ENCODE measurements around the gene VWF. TPM values are rescaled to one million over a fixed set of nuclear protein-coding genes. Genes with fewer than 3 reads are reported as not detected.

Gene VWF
- total and polyA plus RNA-seq, 5 donors from 2014 or later: 1.3 TPM; not detected in 4

DNA sequence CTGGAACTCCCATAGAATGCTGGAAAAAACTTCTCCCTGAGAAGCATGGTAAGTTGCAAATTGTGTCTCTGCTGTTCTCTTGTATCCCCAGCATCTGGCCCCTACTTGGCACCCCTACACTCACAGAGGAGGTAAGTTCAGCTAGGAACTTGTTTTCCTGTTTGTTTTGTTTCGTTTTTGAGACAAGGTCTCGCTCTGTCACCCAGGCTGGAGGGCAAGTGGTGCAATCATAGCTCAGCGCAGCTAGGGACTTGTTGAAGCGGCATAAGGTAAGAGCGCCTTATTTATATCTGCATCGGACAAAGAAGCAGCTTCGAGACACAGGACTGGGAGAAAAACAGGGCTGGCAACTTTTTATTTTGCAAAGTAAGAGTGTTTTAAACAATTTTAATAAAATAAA, 161.0 kb downstream of the VWF start:
- DNase-seq (no peak), ATAC-seq (ENCODE audit: low read depth in 2 of 2) (no peak)
- H3K27me3 Mint-ChIP-seq: peaks cover 9% of the 10 kb centered on the region
- H3K4me1 Mint-ChIP-seq: peaks cover 0 to 5% (median 1%) of the 10 kb centered on the region in 4 donors
- Histone ChIP-seq H3K9me3 (ENCODE audit: control insufficient read depth in 2 of 2, low read length in 2 of 2) (no peaks in the 10 kb centered on the region), H3K36me3 (ENCODE audit: control insufficient read depth, insufficient read depth, low read length) (no peaks in the 10 kb centered on the region), H3K27me3 (ENCODE audit: control insufficient read depth, insufficient read depth, low read length) (peaks cover 3% of the 10 kb centered on the region), H3K4me1 (ENCODE audit: control insufficient read depth, insufficient read depth, low read length, poor library complexity, severe bottlenecking) (no peaks in the 10 kb centered on the region), H3K27ac (ENCODE audit: insufficient read depth, low read length, poor library complexity, severe bottlenecking) (no peak overlapping the region), H3K4me3 (ENCODE audit: low read depth, low read length) (no peak overlapping the region)
- no peak overlapping the region for H3K4me3 Mint-ChIP-seq
- H3K36me3 Mint-ChIP-seq: no peaks in the 10 kb centered on the region
- no peak overlapping the region for H3K27ac Mint-ChIP-seq
- no peaks in the 10 kb centered on the region for H3K9me3 Mint-ChIP-seq

DNA sequence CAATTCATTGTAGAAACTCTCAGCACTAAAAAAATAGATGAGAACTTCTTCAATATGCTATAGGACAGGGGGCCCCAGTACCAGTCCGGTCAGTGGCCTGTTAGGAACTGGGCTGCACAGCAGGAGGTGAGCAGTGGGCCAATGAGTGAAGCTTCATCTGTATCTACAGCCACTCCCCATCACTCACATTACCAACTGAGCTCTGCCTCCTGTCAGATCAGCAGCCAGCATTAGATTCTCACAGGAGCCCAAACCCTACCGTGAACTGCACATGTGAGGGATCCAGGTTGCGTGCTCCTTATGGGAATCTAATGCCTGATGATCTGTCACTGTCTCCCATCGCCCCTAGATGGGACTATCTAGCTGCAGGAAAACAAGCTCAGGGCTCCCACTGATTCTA, 163.7 kb downstream of the VWF start:
- peaks cover 3% of the 10 kb centered on the region for H3K27me3 ChIP-seq (ENCODE audit: control insufficient read depth, insufficient read depth, low read length)
- no peaks in the 10 kb centered on the region for H3K36me3 ChIP-seq (ENCODE audit: control insufficient read depth, insufficient read depth, low read length)
- no peaks in the 10 kb centered on the region for H3K9me3 ChIP-seq (ENCODE audit: control insufficient read depth in 2 of 2, low read length in 2 of 2)
- H3K36me3 Mint-ChIP-seq: no peaks in the 10 kb centered on the region
- no peak overlapping the region for H3K27ac ChIP-seq (ENCODE audit: insufficient read depth, low read length, poor library complexity, severe bottlenecking)
- H3K4me3 ChIP-seq (ENCODE audit: low read depth, low read length): no peak overlapping the region
- no peak overlapping the region for H3K27ac Mint-ChIP-seq
- H3K27me3 Mint-ChIP-seq: peaks cover 16% of the 10 kb centered on the region
- peaks cover 0 to 5% (median 1%) of the 10 kb centered on the region in 4 donors for H3K4me1 Mint-ChIP-seq
- H3K4me1 ChIP-seq (ENCODE audit: control insufficient read depth, insufficient read depth, low read length, poor library complexity, severe bottlenecking): no peaks in the 10 kb centered on the region
- no peak overlapping the region for H3K4me3 Mint-ChIP-seq
- no peaks in the 10 kb centered on the region for H3K9me3 Mint-ChIP-seq
- ATAC-seq (ENCODE audit: low read depth in 2 of 2): no peak
- no peak for DNase-seq

GRCh38 chr12:5956987-5957386, 167.5 kb downstream of the VWF start:
- peaks cover 8% of the 10 kb centered on the region for H3K27me3 ChIP-seq (ENCODE audit: control insufficient read depth, insufficient read depth, low read length)
- H3K9me3 ChIP-seq (ENCODE audit: control insufficient read depth in 2 of 2, low read length in 2 of 2): no peaks in the 10 kb centered on the region
- no peaks in the 10 kb centered on the region for H3K36me3 ChIP-seq (ENCODE audit: control insufficient read depth, insufficient read depth, low read length)
- no peak overlapping the region for H3K4me3 Mint-ChIP-seq
- no peak overlapping the region for H3K4me3 ChIP-seq (ENCODE audit: low read depth, low read length)
- no peak for ATAC-seq (ENCODE audit: low read depth in 2 of 2)
- H3K9me3 Mint-ChIP-seq: peaks cover 0 to 6% (median 0%) of the 10 kb centered on the region in 7 donors
- no peak overlapping the region for H3K27ac Mint-ChIP-seq
- H3K27ac ChIP-seq (ENCODE audit: insufficient read depth, low read length, poor library complexity, severe bottlenecking): no peak overlapping the region
- H3K27me3 Mint-ChIP-seq: peaks cover 36% of the 10 kb centered on the region
- H3K4me1 Mint-ChIP-seq: no peaks in the 10 kb centered on the region
- no peaks in the 10 kb centered on the region for H3K36me3 Mint-ChIP-seq
- no peak for DNase-seq
- H3K4me1 ChIP-seq (ENCODE audit: control insufficient read depth, insufficient read depth, low read length, poor library complexity, severe bottlenecking): no peaks in the 10 kb centered on the region

DNA sequence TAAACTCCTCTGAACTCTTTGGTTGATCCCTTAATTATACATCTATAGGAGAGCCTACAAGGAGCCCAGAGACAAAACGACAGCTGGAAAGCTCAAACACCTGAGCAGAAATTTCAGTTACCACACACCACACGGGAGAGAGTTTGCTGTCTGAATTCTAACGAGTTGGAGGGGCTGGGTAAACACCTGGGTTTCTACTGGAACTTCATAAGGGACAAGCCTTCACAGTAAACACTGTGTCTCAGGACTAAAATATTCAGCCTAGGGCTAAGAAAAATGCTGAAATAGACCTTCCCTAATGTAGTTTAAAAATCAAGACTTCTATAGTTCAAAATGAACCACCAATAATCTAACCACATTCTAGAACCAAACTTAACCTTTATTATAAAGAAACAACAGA, 169.8 kb downstream of the VWF start:
- no peak overlapping the region for H3K4me3 Mint-ChIP-seq
- no peaks in the 10 kb centered on the region for H3K4me1 Mint-ChIP-seq
- H3K9me3 Mint-ChIP-seq: peaks cover 0 to 6% (median 0%) of the 10 kb centered on the region in 7 donors
- DNase-seq (no peak), ATAC-seq (ENCODE audit: low read depth in 2 of 2) (no peak)
- Histone ChIP-seq H3K27me3 (ENCODE audit: control insufficient read depth, insufficient read depth, low read length) (peaks cover 12% of the 10 kb centered on the region), H3K9me3 (ENCODE audit: control insufficient read depth in 2 of 2, low read length in 2 of 2) (no peaks in the 10 kb centered on the region), H3K27ac (ENCODE audit: insufficient read depth, low read length, poor library complexity, severe bottlenecking) (no peak overlapping the region), H3K4me1 (ENCODE audit: control insufficient read depth, insufficient read depth, low read length, poor library complexity, severe bottlenecking) (no peaks in the 10 kb centered on the region), H3K4me3 (ENCODE audit: low read depth, low read length) (no peak overlapping the region), H3K36me3 (ENCODE audit: control insufficient read depth, insufficient read depth, low read length) (no peaks in the 10 kb centered on the region)
- H3K27ac Mint-ChIP-seq: no peak overlapping the region
- peaks cover 43% of the 10 kb centered on the region for H3K27me3 Mint-ChIP-seq
- no peaks in the 10 kb centered on the region for H3K36me3 Mint-ChIP-seq

DNA sequence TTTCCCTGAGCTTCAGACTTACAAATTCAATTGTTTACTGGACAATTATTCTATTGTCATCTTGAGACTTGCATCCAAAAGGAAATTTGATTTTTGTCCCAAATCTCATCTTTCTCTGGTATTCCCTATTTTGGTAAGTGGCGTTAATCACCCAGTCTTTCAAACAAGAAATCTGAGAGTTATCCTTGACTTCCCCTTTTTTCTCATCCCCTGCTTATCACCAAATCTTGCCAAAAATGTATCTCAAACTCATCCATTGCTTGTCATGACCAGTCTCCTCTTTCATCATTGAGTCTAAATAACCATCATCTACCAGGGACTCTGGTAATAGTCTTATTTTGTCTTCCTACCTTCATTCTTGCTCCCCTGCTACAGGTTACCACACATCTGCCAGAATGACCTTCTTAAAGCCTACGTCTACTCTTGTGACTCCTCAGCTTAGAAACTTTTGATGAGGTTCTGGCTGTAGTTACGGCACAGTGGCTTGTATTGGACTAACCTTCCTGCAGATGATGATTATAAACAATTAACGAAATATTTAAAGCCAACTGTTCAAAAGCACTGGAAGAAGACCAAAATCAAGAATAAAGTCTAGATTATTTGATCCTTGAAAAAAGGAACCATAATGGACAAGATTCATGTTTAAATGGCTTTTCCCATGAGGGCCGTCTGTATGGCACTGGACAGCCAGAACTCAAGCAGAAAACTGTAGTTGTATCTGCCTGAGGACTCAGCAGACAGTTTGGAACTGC, 170.5 kb downstream of the VWF start:
- peaks cover 0 to 6% (median 0%) of the 10 kb centered on the region in 7 donors for H3K9me3 Mint-ChIP-seq
- no peaks in the 10 kb centered on the region for H3K4me1 Mint-ChIP-seq
- Histone ChIP-seq H3K27ac (ENCODE audit: insufficient read depth, low read length, poor library complexity, severe bottlenecking) (no peak overlapping the region), H3K27me3 (ENCODE audit: control insufficient read depth, insufficient read depth, low read length) (peaks cover 13% of the 10 kb centered on the region), H3K4me1 (ENCODE audit: control insufficient read depth, insufficient read depth, low read length, poor library complexity, severe bottlenecking) (no peaks in the 10 kb centered on the region), H3K9me3 (ENCODE audit: control insufficient read depth in 2 of 2, low read length in 2 of 2) (no peaks in the 10 kb centered on the region), H3K36me3 (ENCODE audit: control insufficient read depth, insufficient read depth, low read length) (no peaks in the 10 kb centered on the region), H3K4me3 (ENCODE audit: low read depth, low read length) (no peak overlapping the region)
- no peaks in the 10 kb centered on the region for H3K36me3 Mint-ChIP-seq
- no peak overlapping the region for H3K27ac Mint-ChIP-seq
- ATAC-seq (ENCODE audit: low read depth in 2 of 2) (no peak), DNase-seq (no peak)
- peaks cover 49% of the 10 kb centered on the region for H3K27me3 Mint-ChIP-seq
- no peak overlapping the region for H3K4me3 Mint-ChIP-seq

DNA sequence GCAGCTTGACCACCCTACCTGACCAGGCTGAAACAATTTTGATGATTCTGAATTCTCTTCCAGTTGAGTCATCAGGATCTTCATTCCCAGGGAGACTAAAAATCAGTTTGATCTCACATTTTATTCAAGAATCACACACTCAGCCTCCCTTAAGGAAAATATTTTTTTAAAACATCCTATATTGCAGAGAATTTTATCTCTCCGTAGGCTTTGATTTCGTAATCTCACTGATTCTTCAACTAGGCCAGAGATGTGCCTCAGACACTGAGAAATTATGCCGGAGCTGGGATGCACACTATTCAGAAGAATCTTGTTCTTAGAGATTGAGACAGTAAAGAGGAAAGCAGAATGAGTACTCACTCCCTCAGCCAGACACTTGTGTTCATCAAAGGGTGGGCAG, 172.4 kb downstream of the VWF start:
- Mint-ChIP-seq H3K4me3 (no peak overlapping the region), H3K27me3 (peaks cover 54% of the 10 kb centered on the region), H3K9me3 (peaks cover 0 to 7% (median 0%) of the 10 kb centered on the region in 7 donors), H3K4me1 (no peaks in the 10 kb centered on the region), H3K36me3 (no peaks in the 10 kb centered on the region), H3K27ac (no peak overlapping the region)
- no peaks in the 10 kb centered on the region for H3K9me3 ChIP-seq (ENCODE audit: control insufficient read depth in 2 of 2, low read length in 2 of 2)
- no peak overlapping the region for H3K27ac ChIP-seq (ENCODE audit: insufficient read depth, low read length, poor library complexity, severe bottlenecking)
- peaks cover 15% of the 10 kb centered on the region for H3K27me3 ChIP-seq (ENCODE audit: control insufficient read depth, insufficient read depth, low read length)
- H3K4me1 ChIP-seq (ENCODE audit: control insufficient read depth, insufficient read depth, low read length, poor library complexity, severe bottlenecking): no peaks in the 10 kb centered on the region
- H3K36me3 ChIP-seq (ENCODE audit: control insufficient read depth, insufficient read depth, low read length): no peaks in the 10 kb centered on the region
- ATAC-seq (ENCODE audit: low read depth in 2 of 2) (no peak), DNase-seq (no peak)
- H3K4me3 ChIP-seq (ENCODE audit: low read depth, low read length): no peak overlapping the region

DNA sequence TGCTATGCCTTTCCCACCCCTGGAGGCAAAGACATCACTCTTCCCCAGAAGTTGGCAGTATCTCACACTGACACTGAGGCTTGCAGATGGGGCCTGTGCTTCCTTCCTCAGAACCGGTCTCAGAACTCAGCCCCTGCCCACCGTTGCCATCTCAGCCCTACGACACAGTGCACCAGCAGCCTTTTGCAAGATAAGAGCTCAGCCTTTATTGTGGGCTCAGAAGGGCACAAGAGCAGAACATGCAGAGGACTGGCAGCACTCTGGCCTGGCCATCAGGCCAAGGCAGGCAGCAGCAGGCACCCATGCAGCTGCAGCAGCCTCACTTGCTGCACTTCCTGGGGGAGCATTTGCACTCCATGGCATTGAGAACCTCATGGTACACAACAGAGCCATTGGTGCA, 175.8 kb downstream of the VWF start:
- peaks cover 0 to 6% (median 0%) of the 10 kb centered on the region in 7 donors for H3K9me3 Mint-ChIP-seq
- Histone ChIP-seq H3K27me3 (ENCODE audit: control insufficient read depth, insufficient read depth, low read length) (peaks cover 37% of the 10 kb centered on the region), H3K27ac (ENCODE audit: insufficient read depth, low read length, poor library complexity, severe bottlenecking) (no peak overlapping the region), H3K9me3 (ENCODE audit: control insufficient read depth in 2 of 2, low read length in 2 of 2) (no peaks in the 10 kb centered on the region), H3K4me3 (ENCODE audit: low read depth, low read length) (no peak overlapping the region), H3K4me1 (ENCODE audit: control insufficient read depth, insufficient read depth, low read length, poor library complexity, severe bottlenecking) (no peaks in the 10 kb centered on the region), H3K36me3 (ENCODE audit: control insufficient read depth, insufficient read depth, low read length) (no peaks in the 10 kb centered on the region)
- H3K4me3 Mint-ChIP-seq: no peak overlapping the region
- H3K27ac Mint-ChIP-seq: no peak overlapping the region
- peaks cover 0 to 2% (median 1%) of the 10 kb centered on the region in 4 donors for H3K4me1 Mint-ChIP-seq
- no peak for ATAC-seq (ENCODE audit: low read depth in 2 of 2)
- peaks cover 75% of the 10 kb centered on the region for H3K27me3 Mint-ChIP-seq
- DNase-seq: no peak
- no peaks in the 10 kb centered on the region for H3K36me3 Mint-ChIP-seq

DNA sequence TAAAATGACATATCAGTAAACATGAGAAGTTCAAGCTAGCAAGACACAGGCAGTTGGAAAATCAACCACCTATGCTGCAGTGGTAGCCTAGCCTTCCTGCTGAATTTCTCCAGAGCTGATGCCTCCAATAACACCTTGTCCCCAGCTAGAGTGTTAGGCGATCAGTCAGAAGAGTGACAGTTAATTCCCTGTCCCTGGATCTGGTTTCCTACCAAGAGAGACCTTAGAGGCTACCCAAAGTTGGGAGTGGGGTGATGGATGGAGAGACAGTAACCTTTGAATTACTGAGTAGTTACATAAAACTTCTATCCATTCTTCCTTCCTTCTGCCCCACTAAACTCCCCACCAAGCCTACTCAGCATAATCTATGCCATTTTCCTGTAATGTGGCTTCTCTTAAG, 177.5 kb downstream of the VWF start:
- Mint-ChIP-seq H3K4me1 (peaks cover 0 to 2% (median 1%) of the 10 kb centered on the region in 4 donors), H3K36me3 (no peaks in the 10 kb centered on the region), H3K9me3 (peaks cover 0 to 4% (median 0%) of the 10 kb centered on the region in 7 donors), H3K27me3 (peaks cover 72% of the 10 kb centered on the region), H3K27ac (no peak overlapping the region), H3K4me3 (no peak overlapping the region)
- Histone ChIP-seq H3K4me1 (ENCODE audit: control insufficient read depth, insufficient read depth, low read length, poor library complexity, severe bottlenecking) (no peaks in the 10 kb centered on the region), H3K36me3 (ENCODE audit: control insufficient read depth, insufficient read depth, low read length) (no peaks in the 10 kb centered on the region), H3K27ac (ENCODE audit: insufficient read depth, low read length, poor library complexity, severe bottlenecking) (no peak overlapping the region), H3K9me3 (ENCODE audit: control insufficient read depth in 2 of 2, low read length in 2 of 2) (no peaks in the 10 kb centered on the region), H3K27me3 (ENCODE audit: control insufficient read depth, insufficient read depth, low read length) (peaks cover 40% of the 10 kb centered on the region), H3K4me3 (ENCODE audit: low read depth, low read length) (no peak overlapping the region)
- ATAC-seq (ENCODE audit: low read depth in 2 of 2) (no peak), DNase-seq (no peak)

Measured in CD4-positive, CD25-positive, alpha-beta regulatory T cell (primary cell).